HG02571 (cell line): ENCODE measurements around the gene ZBTB7C.

Experiments used
- ATAC-seq: cut with Tn5 transposase; IDR thresholded peaks from one replicate; pipeline ENCODE4 v1.9.1; 2021; ENCODE audit warnings: mild to moderate bottlenecking, moderate library complexity; ENCODE audit not compliant: unreplicated experiment

The ZBTB7C gene

GRCh38 chr18:48199399-48199798 lies 209.8 kb downstream of the ZBTB7C start:
- no peak for ATAC-seq

DNA sequence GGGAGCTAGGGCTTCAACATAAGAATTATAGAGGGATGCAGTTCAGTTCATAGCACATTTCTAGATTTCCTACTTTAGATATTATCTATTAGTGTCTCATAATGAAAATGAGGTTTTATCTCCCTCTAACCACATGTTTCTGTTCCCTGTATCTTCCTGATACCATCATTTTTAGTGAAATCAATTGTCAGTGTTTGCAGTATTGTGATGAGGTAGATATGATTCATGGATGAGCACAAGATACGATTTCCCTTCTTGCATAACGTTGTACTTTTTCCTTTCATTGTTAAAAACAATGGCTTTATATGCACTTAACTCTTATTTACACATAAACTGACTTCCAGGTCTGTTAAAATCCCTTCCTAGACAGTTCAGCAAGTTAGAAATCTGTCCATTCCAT lies 211.4 kb downstream of the ZBTB7C start:
- ATAC-seq, result no peak

DNA sequence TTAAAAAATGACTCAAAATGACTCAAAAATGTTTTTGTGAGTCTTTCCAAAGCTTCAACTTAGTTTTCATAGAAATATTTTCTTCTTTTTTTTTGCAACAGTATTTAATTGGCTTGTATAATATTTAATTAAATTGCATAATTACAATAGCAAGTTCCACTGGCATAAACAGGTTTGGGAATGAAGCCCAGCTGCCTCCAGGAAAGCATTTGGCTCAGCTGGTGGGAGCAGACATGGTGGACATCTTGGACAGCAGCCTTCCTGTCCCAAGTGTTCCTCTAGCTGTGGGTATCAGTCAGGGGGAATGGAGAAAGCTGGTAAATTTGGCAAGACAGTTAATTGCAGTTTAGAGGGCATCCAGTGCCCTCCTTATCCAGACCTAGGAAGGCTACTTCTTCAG lies 213.4 kb downstream of the ZBTB7C start:
- ATAC-seq, result no peak

DNA sequence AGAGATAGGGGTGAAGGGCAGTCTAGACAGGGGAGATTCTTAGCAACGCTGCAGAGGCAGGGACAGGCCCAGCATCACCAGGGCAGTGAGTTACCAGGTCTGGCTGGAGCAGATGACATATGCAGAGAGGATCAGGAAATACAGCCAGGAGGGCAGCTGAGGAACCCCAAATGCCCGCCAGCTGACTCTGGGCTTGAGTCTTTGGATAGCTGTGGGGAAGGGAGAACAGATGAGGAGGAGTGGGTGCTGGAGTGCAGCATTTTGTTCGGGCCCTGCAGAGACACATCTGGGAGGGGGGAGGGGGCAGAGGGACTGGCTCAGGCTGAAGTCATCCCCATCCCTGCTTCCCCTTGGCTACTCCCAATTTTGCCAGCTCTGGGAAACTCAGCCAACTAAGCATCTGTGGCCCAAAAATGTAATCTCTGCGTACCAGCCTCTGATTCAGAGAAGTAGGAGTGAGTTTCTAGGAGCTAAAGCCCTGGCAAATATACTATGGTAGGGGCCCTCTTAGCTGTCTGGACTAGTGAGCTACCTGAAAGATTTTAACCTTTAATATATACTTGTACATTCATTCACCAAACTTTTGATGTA lies 214.5 kb downstream of the ZBTB7C start:
- ATAC-seq, result no peak

DNA sequence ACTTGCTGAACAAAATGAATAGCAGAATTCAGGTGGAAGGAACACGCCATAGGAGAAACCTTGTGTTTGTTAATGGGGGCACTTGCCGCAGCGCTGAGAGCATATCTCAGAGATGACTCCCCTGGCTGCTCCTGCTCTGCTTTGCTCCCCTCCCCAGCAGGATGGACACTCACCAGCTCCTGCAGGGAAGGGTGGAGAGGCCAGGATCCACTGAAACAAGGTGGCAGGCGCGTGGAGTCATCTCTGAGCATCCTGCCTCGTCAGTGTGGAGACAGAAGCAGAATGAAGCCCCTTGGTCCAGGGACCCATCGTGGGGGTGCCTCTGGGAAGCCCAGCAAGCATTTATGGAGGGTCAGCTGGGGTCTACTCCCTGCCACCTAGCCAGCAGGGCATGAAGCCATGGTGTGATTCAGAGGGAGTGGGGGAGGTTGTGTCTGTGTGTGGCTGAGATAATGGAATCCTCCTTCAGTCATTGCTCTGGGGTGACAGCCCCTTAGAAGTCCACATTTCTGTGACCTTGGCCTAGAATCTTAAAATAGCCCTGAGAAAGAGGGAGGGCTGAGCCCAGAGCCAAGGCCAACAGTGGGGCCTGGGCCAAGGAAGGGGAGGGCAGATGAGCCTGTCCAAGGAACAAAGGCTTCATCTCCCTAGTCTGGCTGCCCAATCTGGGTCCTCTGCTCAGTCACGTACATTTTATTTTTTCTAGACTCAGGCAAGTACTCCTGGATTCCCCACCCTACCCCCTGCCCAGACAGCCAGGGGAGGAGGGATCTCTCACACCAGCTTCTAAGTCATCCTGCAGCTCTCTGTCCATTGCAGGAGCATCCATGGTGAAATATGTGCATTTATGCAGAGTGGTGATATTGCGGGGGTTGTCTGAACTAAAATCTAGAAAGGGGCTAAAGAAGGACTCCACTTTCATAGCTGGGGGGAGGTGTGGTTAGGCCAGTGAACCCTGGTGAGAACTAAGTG lies 215.4 kb downstream of the ZBTB7C start:
- no peak for ATAC-seq

DNA sequence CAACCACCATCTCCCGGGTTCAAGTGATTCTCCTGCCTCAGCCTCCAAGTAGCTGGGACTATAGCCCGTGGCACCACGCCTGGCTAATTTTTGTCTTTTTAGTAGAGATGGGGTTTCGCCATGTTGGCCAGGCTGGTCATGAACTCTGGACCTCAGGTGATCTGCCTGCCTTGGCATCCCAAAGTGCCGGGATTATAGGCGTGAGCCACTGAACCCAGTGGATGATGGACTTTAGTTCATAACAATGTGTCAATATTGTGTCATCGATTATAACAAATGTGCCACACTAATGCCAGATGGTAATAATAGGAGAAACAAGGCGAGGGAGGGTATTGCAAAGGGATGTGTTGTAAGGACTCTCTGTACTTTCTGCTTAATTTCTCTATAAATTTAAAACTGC lies 216.6 kb downstream of the ZBTB7C start:
- no peak for ATAC-seq

GRCh38 chr18:48191494-48191893 lies 217.7 kb downstream of the ZBTB7C start:
- no peak for ATAC-seq

DNA sequence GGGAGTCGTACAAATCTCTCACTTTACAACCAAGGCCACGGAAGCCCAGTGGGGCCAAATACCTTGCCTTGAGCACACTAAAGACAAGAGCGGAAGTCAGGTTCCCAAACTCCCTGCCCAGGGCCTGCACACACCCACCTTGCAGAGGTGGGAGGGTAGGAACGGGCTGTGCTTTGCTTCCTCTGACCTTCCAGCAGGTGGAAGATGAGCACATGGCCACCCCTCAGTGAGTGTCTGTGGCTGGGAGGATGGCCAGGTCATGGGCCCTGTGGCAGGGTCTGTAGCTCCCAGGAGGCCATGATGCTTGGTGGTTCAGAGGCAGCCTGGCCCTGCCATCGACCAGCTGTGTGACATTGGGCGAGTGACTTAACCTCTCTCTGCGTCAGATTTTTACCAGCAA lies 218.2 kb downstream of the ZBTB7C start:
- ATAC-seq, result no peak

DNA sequence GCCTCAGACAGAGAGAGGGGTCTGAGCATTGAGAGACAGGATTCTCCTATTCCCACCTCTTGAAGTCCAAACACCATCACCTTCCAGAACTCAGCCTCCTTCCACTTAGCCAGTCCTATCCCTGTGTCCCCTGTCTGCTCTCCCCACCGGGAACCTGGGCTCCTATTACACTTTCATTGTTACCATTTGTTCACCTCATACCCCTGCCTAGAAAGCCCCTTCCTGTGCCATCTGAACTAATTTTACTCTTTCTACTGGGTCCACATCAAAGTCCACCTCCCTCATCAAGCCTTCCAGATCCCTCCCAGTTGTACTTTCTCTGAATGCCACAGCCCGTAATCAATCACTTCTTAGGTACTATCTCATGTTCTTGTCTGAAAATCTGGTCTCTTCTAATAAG lies 220.6 kb downstream of the ZBTB7C start:
- ATAC-seq, result no peak

DNA sequence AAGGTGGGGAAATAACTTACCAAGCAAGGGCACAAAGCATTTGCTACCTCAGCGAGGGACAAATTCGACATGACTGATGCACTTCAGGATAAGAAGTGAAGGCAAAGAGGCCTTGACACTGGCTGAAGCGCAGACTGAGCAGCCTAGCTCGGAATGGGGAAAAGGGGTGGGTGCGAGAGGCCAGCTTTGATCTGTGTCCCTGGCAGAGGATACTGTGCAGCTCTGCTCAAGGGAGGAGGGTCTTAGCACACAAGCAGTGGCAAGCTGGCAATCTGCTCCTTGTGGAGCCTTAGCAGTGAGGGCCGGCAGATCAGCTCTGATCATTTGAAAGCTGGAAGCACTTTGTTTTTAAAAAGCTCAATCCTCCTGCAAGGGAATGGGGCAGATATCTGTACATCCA lies 222.3 kb downstream of the ZBTB7C start:
- no peak for ATAC-seq

DNA sequence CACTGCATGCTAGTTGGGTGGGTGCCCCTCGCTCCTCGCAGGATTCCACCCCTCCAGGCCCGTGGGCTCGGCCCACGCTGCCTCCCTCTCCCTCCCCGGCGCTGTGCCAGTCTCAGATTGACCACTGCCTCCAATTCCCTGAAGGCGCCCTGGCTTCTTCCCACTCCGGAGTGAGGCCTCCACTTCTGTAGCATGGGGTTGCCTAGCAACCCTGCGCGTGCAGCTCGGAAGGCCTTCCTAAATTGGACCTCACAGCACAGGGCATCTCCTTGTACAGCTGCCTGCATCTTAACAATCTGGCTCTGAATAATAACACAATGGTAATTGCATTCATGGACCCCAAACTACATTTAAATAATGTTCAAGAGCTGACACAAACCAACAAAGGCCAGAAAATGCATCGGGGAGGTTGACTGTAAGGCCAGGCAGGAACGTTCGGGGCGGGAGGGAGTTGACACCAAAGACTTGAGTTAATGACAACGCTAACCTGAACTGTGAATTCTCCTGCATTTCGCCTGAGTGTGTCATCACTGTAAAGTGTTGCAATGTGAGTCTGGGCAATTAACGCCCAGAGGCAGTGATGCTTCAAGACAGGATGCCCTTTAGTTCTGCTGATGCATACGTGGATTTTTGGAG lies 222.9 kb downstream of the ZBTB7C start:
- ATAC-seq, result no peak

GRCh38 chr18:48184118-48184517 lies 225.1 kb downstream of the ZBTB7C start:
- ATAC-seq, result no peak

DNA sequence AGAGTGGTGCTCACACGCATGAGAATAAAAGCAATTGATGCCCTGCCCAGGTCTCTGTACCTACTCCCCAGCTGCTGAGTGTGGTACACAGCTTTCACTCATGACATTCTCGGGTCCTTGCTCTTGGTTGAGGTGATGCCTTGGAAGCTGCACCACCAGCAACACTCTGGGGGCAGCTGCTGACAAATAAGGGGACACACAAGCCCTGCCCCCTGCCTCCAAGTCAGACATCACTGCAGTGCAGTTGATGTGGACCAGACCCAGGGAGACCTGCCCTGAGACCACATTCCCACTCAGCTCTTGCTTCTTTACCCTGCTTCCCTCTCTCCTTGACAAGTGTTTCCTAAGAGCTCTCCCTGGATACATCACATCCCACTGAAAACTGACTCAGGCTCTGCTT lies 225.6 kb downstream of the ZBTB7C start:
- ATAC-seq, result no peak

DNA sequence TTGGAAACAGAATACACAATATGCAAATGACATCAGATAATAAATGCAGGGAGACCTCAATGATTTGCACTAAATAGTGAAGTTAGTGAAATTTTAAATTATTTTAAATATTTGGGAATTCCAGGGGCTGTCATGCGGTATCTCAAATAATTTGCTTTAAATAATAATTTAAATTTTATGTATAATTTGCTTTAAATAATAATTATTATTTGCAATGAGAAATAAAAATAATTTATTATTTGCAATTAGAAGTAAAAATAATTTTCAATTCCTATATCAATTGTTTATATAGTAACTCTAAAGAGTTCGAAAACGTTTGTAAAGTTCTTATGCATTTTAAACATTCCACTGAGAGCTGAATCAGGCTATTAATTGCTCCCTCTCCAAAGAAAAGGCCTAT lies 226.4 kb downstream of the ZBTB7C start:
- no peak for ATAC-seq

- ATAC-seq, result no peak
Observed at GRCh38 chr18:48181857-48182256, 227.3 kb downstream of the ZBTB7C start.

GRCh38 chr18:48181087-48181823 lies 227.9 kb downstream of the ZBTB7C start:
- no peak for ATAC-seq

GRCh38 chr18:48179666-48180065 lies 229.5 kb downstream of the ZBTB7C start:
- no peak for ATAC-seq

DNA sequence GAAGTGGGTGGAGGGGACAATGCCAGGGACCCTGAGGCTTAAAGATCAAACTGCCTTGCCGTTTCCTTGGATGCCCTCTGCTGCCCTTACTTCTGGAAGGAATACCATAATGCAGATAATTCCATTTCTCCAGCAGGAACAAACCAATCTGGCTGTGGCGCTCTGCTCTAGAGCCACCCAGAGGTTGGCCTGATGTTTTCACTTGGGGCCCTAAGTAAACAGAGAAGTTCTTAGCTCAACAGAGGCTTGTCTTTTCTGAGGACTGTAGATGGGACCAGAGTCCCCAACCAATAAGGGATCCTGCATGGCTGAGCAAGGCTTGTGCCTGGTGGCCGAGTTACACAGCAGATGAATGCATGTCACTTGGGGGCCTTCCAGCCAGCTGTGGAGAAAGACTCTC lies 230.2 kb downstream of the ZBTB7C start:
- no peak for ATAC-seq

DNA sequence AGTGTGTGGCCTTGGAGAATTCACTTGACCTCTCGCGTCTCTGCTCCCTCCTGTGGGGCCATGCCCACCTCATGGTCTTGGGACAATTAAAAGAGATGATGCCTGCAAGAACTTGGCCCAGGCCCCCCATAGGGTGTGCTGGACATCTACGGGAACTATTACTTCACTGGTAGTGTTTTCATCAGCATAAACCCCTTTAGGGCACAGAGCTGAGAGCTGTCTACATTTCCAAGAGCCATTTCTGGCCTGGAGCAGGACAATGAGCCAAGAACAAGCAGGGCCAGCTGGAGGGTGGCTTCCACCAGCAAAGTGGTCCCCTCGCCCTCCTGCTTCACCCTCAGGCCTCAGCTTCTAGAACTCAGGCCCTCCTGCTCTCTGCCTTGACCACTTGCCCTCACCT lies 232.3 kb downstream of the ZBTB7C start:
- no peak for ATAC-seq

GRCh38 chr18:48173557-48173956 lies 235.6 kb downstream of the ZBTB7C start:
- no peak for ATAC-seq
